HepG2 (cell line): Measurements from ENCODE around the gene CASP3. TPM values are rescaled to one million over a fixed set of nuclear protein-coding genes. Genes with fewer than 3 reads are reported as not detected.

Experiments
- ATAC-seq: fragments of 200-7000 bp; cut with Tn5 transposase; 3 replicates; pipeline ENCODE4 v1.9.1; 2020; ENCODE audit warnings: mild to moderate bottlenecking, moderate library complexity
- BruUV-seq: library from RNA; stranded (reverse); fragments of 400-500 nt; replicated peaks from 2 replicates; lab custom pipeline; 2021; lab: Mats Ljungman, UMichigan
- CTCF ChIA-PET: fragments of 300-600 bp; formaldehyde crosslinking; extraction: SDS; loops from one replicate; lab custom pipeline; 2021; ENCODE audit warnings: low total read pairs, inconsistent platforms, low intra/inter-chr PET ratio; lab: Yijun Ruan, JAX
- POLR2A ChIA-PET: fragments of 350-600 bp; sonication (Branson Sonifier 250); formaldehyde crosslinking; loops from one replicate; lab custom pipeline; 2020; ENCODE audit warnings: antibody characterized with exemption, inconsistent platforms; lab: Yijun Ruan, JAX
- DNase-seq: peaks from one replicate; pipeline ENCODE4 v3.0.0-alpha.2; 2015; ENCODE audit warnings: low spot score
- FAIRE-seq: peaks from 3 replicates; lab custom pipeline; 2011; peaks lifted over from hg19 to GRCh38; lab: Jason Lieb, UNC
- H2AFZ ChIP-seq: one replicate; pipeline ENCODE4 v1.6.1; 2011; ENCODE audit warnings: low read length, inconsistent platforms
- H3K27ac ChIP-seq: fragments of 300-600 bp; 3 replicates; pipeline ENCODE4 v1.8.0; 2011; ENCODE audit warnings: mixed run types, mild to moderate bottlenecking, mixed read lengths, low read length, inconsistent platforms; ENCODE audit not compliant: insufficient read depth; ENCODE audit errors: extremely low read length
- H3K27me3 ChIP-seq, 2 experiments: fragments of 200-600 bp in 1 of 2; 2 replicates in 1 of 2; 3 replicates in 1 of 2; pipeline versions ENCODE4 v1.6.0 to v1.8.0; 2011; ENCODE audit warnings: low read length in 2 of 2, mild to moderate bottlenecking in 2 of 2, moderate library complexity in 2 of 2, inconsistent platforms in 1 of 2; ENCODE audit not compliant: insufficient read depth in 2 of 2, control insufficient read depth in 1 of 2
- H3K36me3 ChIP-seq, 2 experiments: fragments of 200-600 bp in 1 of 2; replicated peaks in 1 of 2; 2 replicates in 1 of 2; 3 replicates in 1 of 2; pipeline versions ENCODE4 v1.5.1 to v1.8.0; 2011; ENCODE audit warnings: low read length in 2 of 2, inconsistent platforms in 1 of 2; ENCODE audit not compliant: insufficient read depth in 2 of 2, control insufficient read depth in 1 of 2
- H3K4me1 ChIP-seq: 2 replicates; pipeline ENCODE4 v1.5.1; 2012; ENCODE audit warnings: low read length, inconsistent platforms; ENCODE audit not compliant: insufficient read depth
- H3K4me2 ChIP-seq: 2 replicates; pipeline ENCODE4 v1.6.0; 2011; ENCODE audit warnings: low read depth, low read length, inconsistent platforms
- H3K4me3 ChIP-seq, 3 experiments: fragments of 200-600 bp in 1 of 3; sonication (generic), shearing (Covaris generic) in 1 of 3; replicated peaks in 1 of 3; 2 replicates each; pipeline ENCODE4 v1.5.1; 2011 to 2016; ENCODE audit warnings: low read length in 3 of 3, inconsistent platforms in 2 of 3, low read depth in 2 of 3, mild to moderate bottlenecking in 2 of 3, control low read depth in 1 of 3, mixed read lengths in 1 of 3; ENCODE audit not compliant: insufficient read depth in 1 of 3
- H3K79me2 ChIP-seq: one replicate; pipeline ENCODE4 v1.6.1; 2011; ENCODE audit warnings: low read length, inconsistent platforms; ENCODE audit not compliant: insufficient read depth
- H3K9ac ChIP-seq: 2 replicates; pipeline ENCODE4 v1.6.0; 2011; ENCODE audit warnings: mild to moderate bottlenecking, low read depth, low read length, inconsistent platforms; ENCODE audit not compliant: insufficient read depth
- H3K9me3 ChIP-seq: 2 replicates; pipeline ENCODE4 v1.5.1; 2012; ENCODE audit warnings: mild to moderate bottlenecking, low read length
- H4K20me1 ChIP-seq: 2 replicates; pipeline ENCODE4 v1.6.0; 2011; ENCODE audit warnings: inconsistent platforms, mild to moderate bottlenecking, low read length, moderate library complexity; ENCODE audit not compliant: insufficient read depth
- ARID3A ChIP-seq: IDR thresholded peaks from 2 replicates; pipeline ENCODE4 v1.6.1; 2012; ENCODE audit warnings: low read depth, low read length, improper control_type of control experiment
- ARID5B ChIP-seq: IDR thresholded peaks from 2 replicates; pipeline ENCODE4 v1.4.0; 2020; ENCODE audit warnings: mild to moderate bottlenecking, missing genetic modification reagents
- ATAD3A ChIP-seq: sonication (generic); formaldehyde crosslinking; IDR thresholded peaks from 2 replicates; pipeline ENCODE4 v1.4.0; 2020; ENCODE audit warnings: missing genetic modification reagents
- CENPX ChIP-seq: sonication (generic); formaldehyde crosslinking; IDR thresholded peaks from 2 replicates; pipeline ENCODE4 v1.9.0; 2021; ENCODE audit warnings: mild to moderate bottlenecking, missing genetic modification reagents, moderate library complexity
- HDAC6 ChIP-seq: fragments of 200-600 bp; sonication (generic); IDR thresholded peaks from 2 replicates; pipeline ENCODE4 v1.7.0; 2017; ENCODE audit warnings: mild to moderate bottlenecking, antibody characterized with exemption, low read length, low read depth
- HOXA7 ChIP-seq: sonication (generic); formaldehyde crosslinking; IDR thresholded peaks from 2 replicates; pipeline ENCODE4 v1.8.1; 2022; ENCODE audit warnings: mild to moderate bottlenecking, missing genetic modification reagents, moderate library complexity
- MTA1 ChIP-seq: sonication (generic); formaldehyde crosslinking; IDR thresholded peaks from 2 replicates; pipeline ENCODE4 v1.4.0; 2020; ENCODE audit warnings: missing genetic modification reagents, mild to moderate bottlenecking, borderline replicate concordance
- NONO ChIP-seq, 2 experiments: fragments of 450-650 bp in 1 of 2; sonication (generic) in 1 of 2; formaldehyde crosslinking in 1 of 2; IDR thresholded peaks in 1 of 2; conservative IDR thresholded peaks in 1 of 2; 2 replicates each; pipeline versions ENCODE4 v1.6.1 to v1.8.0; 2017 to 2022; ENCODE audit warnings: mild to moderate bottlenecking in 1 of 2, missing genetic modification reagents in 1 of 2, moderate library complexity in 1 of 2
- POLR2AphosphoS5 ChIP-seq: IDR thresholded peaks from 2 replicates; pipeline ENCODE4 v1.6.1; 2012; ENCODE audit warnings: low read depth, low read length
- TRIM24 ChIP-seq: sonication (generic); formaldehyde crosslinking; IDR thresholded peaks from 2 replicates; pipeline ENCODE4 v1.8.0; 2022; ENCODE audit warnings: mild to moderate bottlenecking, missing genetic modification reagents
- ZNF143 ChIP-seq: sonication (generic); formaldehyde crosslinking; IDR thresholded peaks from 2 replicates; pipeline ENCODE4 v1.4.0; 2020; ENCODE audit warnings: missing genetic modification reagents
- ZNF234 ChIP-seq: sonication (generic); formaldehyde crosslinking; conservative IDR thresholded peaks from 2 replicates; pipeline ENCODE4 v1.5.1; 2020; ENCODE audit warnings: mild to moderate bottlenecking, missing genetic modification reagents
- ZNF383 ChIP-seq: sonication (generic); formaldehyde crosslinking; IDR thresholded peaks from 2 replicates; pipeline ENCODE4 v1.4.0; 2020; ENCODE audit warnings: missing genetic modification reagents, mild to moderate bottlenecking, borderline replicate concordance
- ZNF792 ChIP-seq: IDR thresholded peaks from 2 replicates; pipeline ENCODE4 v1.6.1; 2016
- ZNF839 ChIP-seq: sonication (generic); formaldehyde crosslinking; IDR thresholded peaks from 2 replicates; pipeline ENCODE4 v1.4.0; 2020; ENCODE audit warnings: missing genetic modification reagents, mild to moderate bottlenecking, borderline replicate concordance
- WGBS: methylation state at CpG from one replicate; pipeline ENCODE4 v1.1.6; 2017; ENCODE audit warnings: low lambda C conversion rate; 5-methylcytosine and 5-hydroxymethylcytosine counted together
- in situ Hi-C: cut with HindIII; loops from 2 replicates; pipeline ENCODE4 v1.10.0; 2017; ENCODE audit warnings: low pct_unique_long_range_greater_than_20kb; ENCODE audit not compliant: extremely low pct_ligation_motif_present
- intact Hi-C: fragments of 100-400 bp; cut with micrococcal nuclease; formaldehyde crosslinking; loops from one replicate; pipeline ENCODE4 v1.10.0; 2022; ENCODE audit not compliant: unreplicated experiment
- polyA plus RNA-seq, 8 experiments: library from polyadenylated mRNA; depleted of rRNA in 3 of 8; stranded (reverse) in 7 of 8; unstranded in 1 of 8; fragments of >200 nt; fragmentation: Illumina TruSeq in 4 of 8; extraction: Trizol in 4 of 8; gene quantifications; 2 replicates each; pipeline versions ENCODE4 v1.2.1 to v1.2.3, GENCODE V29; 2011 to 2016; ENCODE audit warnings: low read depth in 4 of 8, missing spikeins in 1 of 8, mixed read lengths in 1 of 8; ENCODE audit not compliant: insufficient read depth in 1 of 8
- total RNA-seq, 5 experiments: library from RNA; depleted of rRNA; stranded (reverse); fragments of >200 nt; fragmentation: Illumina TruSeq; extraction: Trizol; gene quantifications; 2 replicates each; pipeline ENCODE4 v1.2.3, GENCODE V29; 2016; ENCODE audit warnings: low read depth in 1 of 5
- TF ChIP-seq, protein P1 (sequence below): sonication (generic); IDR thresholded peaks from 2 replicates; pipeline ENCODE4 v1.6.1; 2016; ENCODE audit warnings: low read depth, borderline replicate concordance

Gene CASP3
- total and polyA plus RNA-seq, 2 of the 13 experiments (the other 11 are each of a cell fraction or from before 2014, with no cell fraction given): 26.0 to 77.8 TPM

DNA sequence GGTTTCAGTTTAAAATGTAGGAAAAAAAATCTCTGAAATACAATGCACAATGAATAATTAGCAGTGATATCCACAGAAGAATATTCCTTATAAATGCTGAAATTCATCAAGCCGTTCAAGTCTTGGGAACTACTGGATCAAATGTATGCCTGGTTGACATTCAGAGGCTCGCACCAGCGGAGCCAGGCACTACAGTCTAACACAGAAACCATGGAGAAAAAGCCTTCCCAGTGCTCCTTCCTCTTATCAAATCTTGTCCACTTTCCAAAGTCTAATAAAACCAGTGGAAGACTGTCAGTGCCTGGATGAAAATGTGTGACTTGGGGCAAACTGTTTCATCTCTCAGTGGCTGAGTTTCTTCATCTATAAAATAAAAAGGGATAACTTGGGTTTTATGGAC lies 48.7 kb upstream of the CASP3 start (continued):
- no peak for TF ChIP-seq ZNF383 (CRISPR knock-in tag)
- TF ChIP-seq CENPX (CRISPR knock-in tag): no peak
- no peak for TF ChIP-seq HOXA7 (CRISPR knock-in tag)
- no peak for TF ChIP-seq ARID3A
- no peak for TF ChIP-seq ZNF143 (CRISPR knock-in tag)
- TF ChIP-seq ATAD3A (CRISPR knock-in tag): no peak
- TF ChIP-seq, all 625 proteins: peak for 0

DNA sequence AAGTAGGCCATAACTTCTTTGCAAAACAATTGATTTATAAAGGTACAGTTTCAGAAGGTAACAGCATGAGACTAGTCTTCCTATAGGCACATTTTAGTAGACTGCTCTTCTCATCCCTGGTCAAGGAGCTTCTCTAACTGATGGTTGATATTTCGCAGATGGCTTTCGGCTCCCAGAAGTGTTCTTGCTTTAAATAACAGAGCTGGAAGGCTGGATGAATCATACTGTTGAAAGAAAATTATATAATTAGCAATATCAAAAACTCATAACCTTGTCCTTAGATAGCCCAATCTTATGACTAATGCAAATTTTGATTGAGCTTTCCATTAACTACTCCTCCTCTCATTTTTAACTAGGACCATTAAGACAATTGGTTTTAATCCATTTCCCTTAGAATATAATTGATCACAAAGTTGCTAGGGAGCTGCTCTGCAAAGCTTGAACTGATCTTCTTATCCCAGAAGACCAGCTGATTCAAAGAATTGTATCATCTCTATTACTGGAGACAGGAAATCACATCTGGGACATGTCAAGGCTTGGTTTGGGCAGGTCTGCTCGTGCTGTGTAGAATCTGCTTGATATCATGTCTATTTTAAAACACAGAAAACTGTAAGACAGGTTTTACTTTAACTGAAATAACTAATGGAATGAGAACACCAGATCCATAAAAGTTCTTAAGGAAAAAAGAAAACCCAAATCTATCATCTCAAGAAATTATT lies 46.1 kb upstream of the CASP3 start:
- Histone ChIP-seq H3K27ac (no peak overlapping the region), H3K79me2 (no peaks in the 10 kb centered on the region), H3K27me3 (no peaks in the 10 kb centered on the region), H3K4me1 (no peaks in the 10 kb centered on the region)
- ChIA-PET CTCF (no interaction called here), POLR2A (no interaction called here)
- intact Hi-C loops: loop anchor here (5.0 kb wide), 1 partner anchor 983 kb away; no protein-coding TSS in a partner anchor
- TF ChIP-seq POLR2AphosphoS5 (no peak), NONO (IDR thresholded peaks at IDR 0.05) (no peak), NONO (CRISPR knock-in tag; conservative IDR thresholded peaks at IDR 0.05) (no peak), TRIM24 (CRISPR knock-in tag) (no peak), ZNF234 (no peak), MTA1 (CRISPR knock-in tag) (no peak), ZNF839 (no peak), HDAC6 (no peak), ARID5B (CRISPR knock-in tag) (no peak), ZNF792 (CRISPR knock-in tag) (no peak)
- TF ChIP-seq, protein P1, sequence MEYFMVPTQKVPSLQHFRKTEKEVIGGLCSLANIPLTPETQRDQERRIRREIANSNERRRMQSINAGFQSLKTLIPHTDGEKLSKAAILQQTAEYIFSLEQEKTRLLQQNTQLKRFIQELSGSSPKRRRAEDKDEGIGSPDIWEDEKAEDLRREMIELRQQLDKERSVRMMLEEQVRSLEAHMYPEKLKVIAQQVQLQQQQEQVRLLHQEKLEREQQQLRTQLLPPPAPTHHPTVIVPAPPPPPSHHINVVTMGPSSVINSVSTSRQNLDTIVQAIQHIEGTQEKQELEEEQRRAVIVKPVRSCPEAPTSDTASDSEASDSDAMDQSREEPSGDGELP: no peak
- TF ChIP-seq, all 625 proteins: peak for 0
- H3K9ac ChIP-seq: no peak overlapping the region
- no peak overlapping the region for H3K4me3 ChIP-seq
- H2AFZ ChIP-seq: no peak overlapping the region
- no peak overlapping the region for H3K4me2 ChIP-seq
- ATAC-seq (no peak), DNase-seq (no peak), FAIRE-seq (no peak)
- H3K9me3 ChIP-seq: no peaks in the 10 kb centered on the region
- BruUV-seq: no TSS peak
- H3K36me3 ChIP-seq: peaks cover 3 to 42% of the 10 kb centered on the region in 2 experiments
- in situ Hi-C loops: no loop called here
- WGBS: 90% methylated on average over 3 of the region's 3 CpGs
- H4K20me1 ChIP-seq: no peaks in the 10 kb centered on the region
